HG03442 (cell line): ENCODE measurements around the gene G2E3.

ENCODE experiments used
- ATAC-seq: cut with Tn5 transposase; IDR thresholded peaks from one replicate; pipeline ENCODE4 v1.9.1; 2021; ENCODE audit warnings: mild to moderate bottlenecking, moderate library complexity; ENCODE audit not compliant: unreplicated experiment

G2E3 gene

GRCh38 chr14:30648471-30648870 is 89.5 kb downstream of the G2E3 start:
- ATAC-seq, result no peak

DNA sequence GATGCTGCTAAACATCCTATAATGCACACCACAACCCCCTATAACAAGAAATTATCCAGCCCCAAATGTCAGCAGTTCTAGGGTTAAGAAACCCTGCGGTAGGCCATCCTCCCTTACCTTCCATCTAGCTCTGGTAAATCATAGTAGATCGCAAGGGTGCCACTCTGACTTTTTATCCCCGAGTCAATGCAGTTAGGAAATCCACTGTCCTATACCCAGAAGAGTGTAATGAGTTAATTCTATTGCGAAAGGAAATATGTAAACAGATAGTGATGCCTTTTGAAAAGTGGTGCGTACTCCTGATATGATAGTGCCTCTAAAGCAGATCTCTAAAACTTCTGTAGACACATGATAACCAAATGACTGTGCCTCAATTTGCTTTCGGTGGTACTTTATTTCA is 93.0 kb downstream of the G2E3 start:
- ATAC-seq, result no peak

DNA sequence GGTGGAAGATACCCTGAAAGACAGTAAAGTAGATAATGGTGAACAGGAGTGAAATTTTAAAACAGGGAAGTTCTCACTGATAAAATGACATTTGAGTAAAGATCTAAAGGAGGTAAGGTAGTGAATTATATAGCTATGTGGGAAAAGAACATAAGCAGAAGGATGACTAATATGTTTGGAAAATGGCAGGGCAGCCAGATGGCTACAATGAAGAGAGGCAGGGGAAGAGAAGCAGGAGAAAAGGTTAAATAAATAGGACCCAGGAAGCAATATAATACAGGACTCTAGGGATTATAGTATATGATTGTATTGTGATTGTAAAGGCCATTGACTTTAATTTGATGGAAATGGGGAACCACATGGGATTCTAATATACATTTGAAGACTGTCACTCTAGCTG is 96.2 kb downstream of the G2E3 start:
- no peak for ATAC-seq

DNA sequence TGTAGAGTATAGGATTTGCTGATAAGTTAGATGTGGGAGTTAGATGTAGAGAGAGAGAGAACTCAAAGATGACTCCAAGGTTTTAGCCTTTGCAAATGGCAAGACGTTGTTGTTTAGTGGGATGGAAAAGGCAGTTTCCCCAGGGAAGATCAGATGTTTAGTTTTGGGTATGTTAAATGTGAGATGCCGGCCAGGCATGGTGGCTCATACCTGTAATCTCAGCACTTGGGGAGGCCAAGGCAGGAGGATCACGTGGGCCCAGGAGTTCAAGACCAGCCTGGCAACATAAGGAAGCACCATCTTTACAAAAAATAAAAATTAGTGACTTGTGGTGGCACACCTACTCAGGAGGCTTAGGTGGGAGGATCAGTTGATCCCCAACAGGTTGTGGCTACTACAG is 96.7 kb downstream of the G2E3 start:
- ATAC-seq, result no peak

DNA sequence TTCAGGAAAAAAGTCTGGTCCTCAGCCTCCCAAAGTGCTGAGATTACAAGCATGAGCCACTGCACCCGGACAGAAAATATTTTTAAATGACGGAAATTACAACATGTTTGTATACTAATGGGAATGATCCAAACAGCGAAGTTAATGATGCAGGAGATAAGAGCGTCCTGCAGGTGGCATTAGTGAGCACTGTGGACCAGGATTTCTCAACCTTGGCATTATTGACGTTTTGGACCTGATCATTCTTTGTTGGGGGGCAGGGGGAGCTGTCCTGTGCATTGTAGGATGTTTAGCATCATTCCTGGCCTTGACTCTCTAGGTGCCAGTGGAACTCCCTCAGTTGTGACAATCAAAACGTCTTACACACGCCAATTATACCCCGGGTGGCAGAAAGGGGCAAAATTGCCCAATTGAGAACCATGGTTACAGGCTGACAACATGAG is 97.3 kb downstream of the G2E3 start:
- ATAC-seq, result no peak

GRCh38 chr14:30657050-30657449 is 98.1 kb downstream of the G2E3 start:
- ATAC-seq, result no peak

DNA sequence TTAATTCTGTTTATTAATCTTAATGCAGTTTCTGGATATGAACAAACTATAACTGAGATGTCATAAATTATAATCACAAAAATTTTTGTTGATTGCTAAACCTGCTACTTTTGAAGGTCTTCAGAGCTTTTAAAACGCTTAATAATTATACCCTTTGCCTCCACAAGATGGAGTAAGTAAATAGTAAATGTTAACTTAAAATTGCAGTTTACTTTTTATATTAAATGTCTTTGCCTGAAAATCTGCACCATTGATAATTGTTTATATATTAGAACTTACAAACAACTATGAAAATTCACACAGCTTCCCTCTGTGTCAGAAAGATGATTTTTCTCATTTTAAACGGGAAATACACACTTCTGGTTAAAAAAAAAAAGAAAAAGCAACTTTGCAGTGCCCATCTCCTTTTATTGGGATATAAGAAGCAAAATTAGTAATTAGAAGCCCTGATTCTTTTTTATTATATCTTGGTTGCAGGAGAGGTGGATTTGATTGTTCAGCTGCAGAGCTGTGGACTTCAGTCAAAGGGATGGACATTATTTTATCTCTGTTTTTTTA is 98.7 kb downstream of the G2E3 start:
- no peak for ATAC-seq

GRCh38 chr14:30658645-30659044 is 99.7 kb downstream of the G2E3 start:
- ATAC-seq, result no peak

GRCh38 chr14:30669594-30669993 is 110.6 kb downstream of the G2E3 start:
- no peak for ATAC-seq
